ENCODE results near the gene CABS1.

The CABS1 gene

GRCh38 chr4:70334681-70335080, at the start of gene CABS1:
Gene CABS1, plus strand, starts transcription at chr4:70334981. Its CDS starts 59 bp downstream, at chr4:70335040.
- no peak within 1 kb of the TSS for H3K4me3 ChIP-seq (ENCODE audit: low read depth, low read length)
- TF ChIP-seq CTCF (IDR thresholded peaks at IDR 0.05; ENCODE audit: low read depth, low read length), result no peak

- TF ChIP-seq CTCF (IDR thresholded peaks at IDR 0.05; ENCODE audit: low read depth, low read length), result no peak
- no peak overlapping the region for H3K4me3 ChIP-seq (ENCODE audit: low read depth, low read length)
These were observed 46.1 kb upstream of the CABS1 start for GRCh38 chr4:70288651-70289050.

- no peak for TF ChIP-seq CTCF (IDR thresholded peaks at IDR 0.05; ENCODE audit: low read depth, low read length)
- no peak overlapping the region for H3K4me3 ChIP-seq (ENCODE audit: low read depth, low read length)
These were observed 43.4 kb upstream of the CABS1 start for GRCh38 chr4:70291341-70291740.

- H3K4me3 ChIP-seq (ENCODE audit: low read depth, low read length), result no peak overlapping the region
These were observed 37.2 kb upstream of the CABS1 start for GRCh38 chr4:70297576-70297975.

GRCh38 chr4:70298051-70298450, 36.7 kb upstream of the CABS1 start:
- TF ChIP-seq CTCF (IDR thresholded peaks at IDR 0.05; ENCODE audit: low read depth, low read length), result no peak
- H3K4me3 ChIP-seq (ENCODE audit: low read depth, low read length), result no peak overlapping the region

More at GRCh38 chr4:70297576-70297975, 37.2 kb upstream of the CABS1 start:
- TF ChIP-seq CTCF (IDR thresholded peaks at IDR 0.05; ENCODE audit: low read depth, low read length), result no peak

GRCh38 chr4:70299643-70300042, 35.1 kb upstream of the CABS1 start:
- H3K4me3 ChIP-seq (ENCODE audit: low read depth, low read length), result no peak overlapping the region
- no peak for TF ChIP-seq CTCF (IDR thresholded peaks at IDR 0.05; ENCODE audit: low read depth, low read length)

DNA sequence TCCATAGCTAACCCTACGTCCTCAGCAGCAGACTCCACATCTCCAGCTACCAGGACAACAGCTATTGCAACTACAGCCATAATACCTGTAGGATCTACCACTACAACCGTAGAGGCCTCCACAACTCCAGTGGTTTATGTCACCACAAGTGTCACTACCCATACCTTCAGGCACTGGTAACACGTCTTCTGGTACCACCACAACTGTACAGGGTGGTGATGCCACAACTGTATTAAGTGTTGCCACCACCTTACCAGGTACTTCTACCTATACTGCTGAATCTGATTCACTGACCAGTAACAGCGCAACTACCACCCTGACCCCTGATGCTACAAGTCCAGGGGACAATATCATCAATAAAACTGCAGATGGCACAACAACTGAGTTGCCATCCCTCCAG, 34.6 kb upstream of the CABS1 start:
- no peak for TF ChIP-seq CTCF (IDR thresholded peaks at IDR 0.05; ENCODE audit: low read depth, low read length)
- no peak overlapping the region for H3K4me3 ChIP-seq (ENCODE audit: low read depth, low read length)
